HL-60 (cell line): ENCODE data around the gene ROR2.

Experiments
- DNase-seq, 2 experiments: peaks; one replicate each; pipeline ENCODE4 v3.0.0-alpha.2; 2010 to 2020; ENCODE audit warnings: low read depth in 1 of 2, low spot score in 1 of 2
- H3K27ac ChIP-seq: fragments of 250-450 bp; sonication (Bioruptor Pico); replicated peaks from 2 replicates; pipeline ENCODE4 v1.5.1; 2020; ENCODE audit warnings: mild to moderate bottlenecking, moderate library complexity
- H3K27me3 ChIP-seq: fragments of 250-450 bp; sonication (Bioruptor Pico); 2 replicates; pipeline ENCODE4 v1.5.1; 2021; ENCODE audit warnings: mild to moderate bottlenecking, moderate library complexity; ENCODE audit not compliant: insufficient read depth, poor library complexity, severe bottlenecking
- H3K4me3 ChIP-seq: replicated peaks from 2 replicates; pipeline ENCODE4 v1.5.1; 2011; ENCODE audit warnings: mild to moderate bottlenecking, control low read depth, low read length; ENCODE audit not compliant: insufficient read depth
- GABPA ChIP-seq: IDR thresholded peaks from 2 replicates; pipeline ENCODE4 v1.6.1; 2012; ENCODE audit warnings: low read depth
- POLR2AphosphoS5 ChIP-seq: IDR thresholded peaks from 2 replicates; pipeline ENCODE4 v1.6.1; 2012; ENCODE audit warnings: low read depth
- SPI1 ChIP-seq: IDR thresholded peaks from 2 replicates; pipeline ENCODE4 v1.6.1; 2012; ENCODE audit warnings: low read depth, mild to moderate bottlenecking, borderline replicate concordance
- TF ChIP-seq, protein P1 (sequence below): IDR thresholded peaks from one replicate; pipeline ENCODE4 v1.5.1; 2011; ENCODE audit warnings: low read length, control low read depth, inconsistent platforms; ENCODE audit not compliant: insufficient read depth
- TF ChIP-seq, protein P2 (sequence below): IDR thresholded peaks from 2 replicates; pipeline ENCODE4 v1.6.1; 2012; ENCODE audit warnings: low read depth; ENCODE audit not compliant: insufficient replicate concordance

ROR2 gene

DNA sequence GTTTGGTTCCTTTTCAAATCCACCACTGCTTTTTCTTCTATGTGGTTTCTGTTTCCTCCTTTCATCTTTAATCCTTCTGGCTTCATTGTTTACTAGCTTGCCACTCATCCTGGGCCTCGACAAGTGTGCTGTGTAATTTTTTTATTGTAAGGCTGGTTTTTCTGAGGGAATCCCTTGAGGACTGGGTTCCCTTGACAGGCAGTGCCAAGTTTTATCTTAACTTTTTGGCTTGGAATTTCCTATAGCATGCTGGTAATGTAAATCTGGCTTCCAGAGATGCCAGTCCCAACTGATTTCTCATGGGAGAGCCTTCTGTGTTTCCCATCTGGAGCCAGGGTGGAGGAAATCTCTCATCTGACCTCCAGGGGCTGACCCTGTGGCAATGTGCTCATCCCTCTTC lies 184.7 kb downstream of the ROR2 start:
- DNase-seq, result no peak
- Histone ChIP-seq H3K27ac (no peak overlapping the region), H3K4me3 (no peak overlapping the region), H3K27me3 (no peaks in the 10 kb centered on the region)
- TF ChIP-seq SPI1 (no peak), GABPA (no peak), POLR2AphosphoS5 (no peak)
- TF ChIP-seq, protein P1, sequence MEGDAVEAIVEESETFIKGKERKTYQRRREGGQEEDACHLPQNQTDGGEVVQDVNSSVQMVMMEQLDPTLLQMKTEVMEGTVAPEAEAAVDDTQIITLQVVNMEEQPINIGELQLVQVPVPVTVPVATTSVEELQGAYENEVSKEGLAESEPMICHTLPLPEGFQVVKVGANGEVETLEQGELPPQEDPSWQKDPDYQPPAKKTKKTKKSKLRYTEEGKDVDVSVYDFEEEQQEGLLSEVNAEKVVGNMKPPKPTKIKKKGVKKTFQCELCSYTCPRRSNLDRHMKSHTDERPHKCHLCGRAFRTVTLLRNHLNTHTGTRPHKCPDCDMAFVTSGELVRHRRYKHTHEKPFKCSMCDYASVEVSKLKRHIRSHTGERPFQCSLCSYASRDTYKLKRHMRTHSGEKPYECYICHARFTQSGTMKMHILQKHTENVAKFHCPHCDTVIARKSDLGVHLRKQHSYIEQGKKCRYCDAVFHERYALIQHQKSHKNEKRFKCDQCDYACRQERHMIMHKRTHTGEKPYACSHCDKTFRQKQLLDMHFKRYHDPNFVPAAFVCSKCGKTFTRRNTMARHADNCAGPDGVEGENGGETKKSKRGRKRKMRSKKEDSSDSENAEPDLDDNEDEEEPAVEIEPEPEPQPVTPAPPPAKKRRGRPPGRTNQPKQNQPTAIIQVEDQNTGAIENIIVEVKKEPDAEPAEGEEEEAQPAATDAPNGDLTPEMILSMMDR, result no peak
- TF ChIP-seq, protein P2, sequence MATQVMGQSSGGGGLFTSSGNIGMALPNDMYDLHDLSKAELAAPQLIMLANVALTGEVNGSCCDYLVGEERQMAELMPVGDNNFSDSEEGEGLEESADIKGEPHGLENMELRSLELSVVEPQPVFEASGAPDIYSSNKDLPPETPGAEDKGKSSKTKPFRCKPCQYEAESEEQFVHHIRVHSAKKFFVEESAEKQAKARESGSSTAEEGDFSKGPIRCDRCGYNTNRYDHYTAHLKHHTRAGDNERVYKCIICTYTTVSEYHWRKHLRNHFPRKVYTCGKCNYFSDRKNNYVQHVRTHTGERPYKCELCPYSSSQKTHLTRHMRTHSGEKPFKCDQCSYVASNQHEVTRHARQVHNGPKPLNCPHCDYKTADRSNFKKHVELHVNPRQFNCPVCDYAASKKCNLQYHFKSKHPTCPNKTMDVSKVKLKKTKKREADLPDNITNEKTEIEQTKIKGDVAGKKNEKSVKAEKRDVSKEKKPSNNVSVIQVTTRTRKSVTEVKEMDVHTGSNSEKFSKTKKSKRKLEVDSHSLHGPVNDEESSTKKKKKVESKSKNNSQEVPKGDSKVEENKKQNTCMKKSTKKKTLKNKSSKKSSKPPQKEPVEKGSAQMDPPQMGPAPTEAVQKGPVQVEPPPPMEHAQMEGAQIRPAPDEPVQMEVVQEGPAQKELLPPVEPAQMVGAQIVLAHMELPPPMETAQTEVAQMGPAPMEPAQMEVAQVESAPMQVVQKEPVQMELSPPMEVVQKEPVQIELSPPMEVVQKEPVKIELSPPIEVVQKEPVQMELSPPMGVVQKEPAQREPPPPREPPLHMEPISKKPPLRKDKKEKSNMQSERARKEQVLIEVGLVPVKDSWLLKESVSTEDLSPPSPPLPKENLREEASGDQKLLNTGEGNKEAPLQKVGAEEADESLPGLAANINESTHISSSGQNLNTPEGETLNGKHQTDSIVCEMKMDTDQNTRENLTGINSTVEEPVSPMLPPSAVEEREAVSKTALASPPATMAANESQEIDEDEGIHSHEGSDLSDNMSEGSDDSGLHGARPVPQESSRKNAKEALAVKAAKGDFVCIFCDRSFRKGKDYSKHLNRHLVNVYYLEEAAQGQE, result no peak

DNA sequence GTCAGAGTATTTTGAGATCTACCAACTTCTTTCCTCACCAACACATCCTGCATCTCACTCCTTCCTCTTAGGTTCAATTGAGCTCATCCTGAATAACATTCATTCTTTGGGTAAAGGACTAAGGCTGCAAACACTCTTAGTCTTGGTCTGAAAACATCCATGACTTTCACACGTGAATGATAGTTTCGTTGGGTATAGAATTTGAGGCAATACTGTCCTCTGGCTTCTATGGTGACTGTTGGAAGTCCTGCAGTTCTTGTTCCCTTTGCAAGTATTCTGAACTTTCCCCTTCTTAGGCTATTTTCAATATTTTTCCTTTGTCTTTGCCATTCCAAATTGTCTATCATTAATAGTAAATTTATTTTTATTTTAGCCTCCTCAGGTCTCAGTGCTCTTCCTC lies 185.4 kb downstream of the ROR2 start:
- DNase-seq, result no peak
- Histone ChIP-seq H3K27ac (no peak overlapping the region), H3K4me3 (no peak overlapping the region), H3K27me3 (no peaks in the 10 kb centered on the region)
- TF ChIP-seq, protein P1, result no peak
- TF ChIP-seq SPI1 (no peak), POLR2AphosphoS5 (no peak), GABPA (no peak)
- TF ChIP-seq, protein P2, result no peak

DNA sequence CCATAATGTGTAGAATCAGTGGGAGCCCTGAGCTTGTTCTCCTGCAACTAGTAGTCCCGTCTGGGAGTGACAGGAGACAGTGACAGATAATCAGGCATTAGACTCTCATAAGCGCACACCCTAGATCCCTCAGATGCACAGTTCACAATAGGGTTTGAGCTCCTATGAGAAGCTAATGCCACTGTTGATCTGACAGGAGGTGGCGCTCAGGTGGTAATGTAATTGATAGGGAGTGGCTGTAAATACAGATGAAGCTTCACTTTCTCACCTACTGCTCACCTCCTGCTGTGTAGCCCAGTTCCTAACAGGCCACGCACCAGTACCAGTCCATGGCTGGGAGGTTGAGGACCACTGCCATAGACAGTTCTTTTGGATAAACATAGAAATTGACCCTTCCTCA lies 188.7 kb downstream of the ROR2 start:
- Histone ChIP-seq H3K27me3 (no peaks in the 10 kb centered on the region), H3K4me3 (no peak overlapping the region), H3K27ac (no peak overlapping the region)
- DNase-seq, result no peak
- TF ChIP-seq POLR2AphosphoS5 (no peak), GABPA (no peak), SPI1 (no peak)
- TF ChIP-seq, protein P1, result no peak
- TF ChIP-seq, protein P2, result no peak
